HUES48 (cell line): Measurements from ENCODE around the gene GMNN.
"Not testable (repeated sequence)": the region's sequence is repeated elsewhere in the genome, so short reads cannot be mapped to it uniquely, and the experiment has no call there.

ENCODE experiments used
- H3K27ac ChIP-seq: one replicate; pipeline ENCODE4 v1.7.0; 2013; ENCODE audit warnings: low read depth, low read length, inconsistent platforms
- H3K27me3 ChIP-seq: 2 replicates; pipeline ENCODE4 v1.6.1; 2013; ENCODE audit warnings: mild to moderate bottlenecking, low read length; ENCODE audit not compliant: control insufficient read depth, insufficient read depth
- H3K36me3 ChIP-seq: 2 replicates; pipeline ENCODE4 v1.6.1; 2013; ENCODE audit warnings: low read length; ENCODE audit not compliant: control insufficient read depth, insufficient read depth
- H3K4me1 ChIP-seq: 2 replicates; pipeline ENCODE4 v1.6.1; 2013; ENCODE audit warnings: mild to moderate bottlenecking, low read length; ENCODE audit not compliant: control insufficient read depth, insufficient read depth
- H3K4me3 ChIP-seq: 2 replicates; pipeline ENCODE4 v1.5.1; 2013; ENCODE audit warnings: mild to moderate bottlenecking, low read depth, low read length
- H3K9ac ChIP-seq: 2 replicates; pipeline ENCODE4 v1.6.1; 2013; ENCODE audit warnings: mild to moderate bottlenecking, low read depth, low read length, moderate library complexity
- H3K9me3 ChIP-seq: 2 replicates; pipeline ENCODE4 v1.6.1; 2013; ENCODE audit warnings: low read length; ENCODE audit not compliant: control insufficient read depth, insufficient read depth

GMNN gene

DNA sequence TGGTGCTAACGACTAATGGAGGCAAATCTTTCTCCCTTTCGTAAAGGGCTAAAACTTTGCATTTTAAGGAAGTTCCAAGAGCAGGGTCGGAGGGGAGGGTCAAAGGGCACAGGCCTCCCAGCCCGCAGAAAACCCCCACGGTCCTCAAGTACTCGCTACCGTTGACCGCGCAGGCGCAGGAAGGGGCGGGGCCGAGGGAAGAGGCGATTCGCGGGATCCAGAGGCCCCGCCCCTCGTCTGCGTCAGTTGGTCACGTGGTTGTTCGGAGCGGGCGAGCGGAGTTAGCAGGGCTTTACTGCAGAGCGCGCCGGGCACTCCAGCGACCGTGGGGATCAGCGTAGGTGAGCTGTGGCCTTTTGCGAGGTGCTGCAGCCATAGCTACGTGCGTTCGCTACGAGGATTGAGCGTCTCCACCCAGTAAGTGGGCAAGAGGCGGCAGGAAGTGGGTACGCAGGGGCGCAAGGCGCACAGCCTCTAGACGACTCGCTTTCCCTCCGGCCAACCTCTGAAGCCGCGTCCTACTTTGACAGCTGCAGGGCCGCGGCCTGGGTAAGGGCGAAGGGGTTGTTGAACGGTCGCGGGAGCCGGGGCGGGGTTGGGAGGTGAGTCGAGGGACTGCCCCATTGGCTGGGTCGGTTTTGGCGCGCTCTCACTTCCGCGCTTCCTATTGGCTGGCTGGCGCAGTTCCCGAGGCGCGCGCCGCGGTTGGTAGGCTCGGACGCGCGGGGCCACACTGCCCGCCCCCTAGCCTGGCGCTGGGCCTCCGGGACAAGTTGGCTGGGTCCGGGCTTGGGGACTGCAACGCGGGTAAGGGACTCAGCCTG, at the start of gene GMNN:
Gene GMNN, plus strand, starts transcription at position 242 of the 824 bp plus-strand sequence. CDS start 2,310 bp downstream, outside the sequence.
- Histone ChIP-seq H3K9me3 (no peaks in the 10 kb centered on the region), H3K36me3 (peaks cover 36% of the 10 kb centered on the region), H3K4me1 (peaks cover 15% of the 10 kb centered on the region), H3K27ac (peak within 1 kb of the TSS; percentile 100), H3K9ac (peak within 1 kb of the TSS; percentile 97), H3K4me3 (peak within 1 kb of the TSS; percentile 93), H3K27me3 (no peaks in the 10 kb centered on the region)

DNA sequence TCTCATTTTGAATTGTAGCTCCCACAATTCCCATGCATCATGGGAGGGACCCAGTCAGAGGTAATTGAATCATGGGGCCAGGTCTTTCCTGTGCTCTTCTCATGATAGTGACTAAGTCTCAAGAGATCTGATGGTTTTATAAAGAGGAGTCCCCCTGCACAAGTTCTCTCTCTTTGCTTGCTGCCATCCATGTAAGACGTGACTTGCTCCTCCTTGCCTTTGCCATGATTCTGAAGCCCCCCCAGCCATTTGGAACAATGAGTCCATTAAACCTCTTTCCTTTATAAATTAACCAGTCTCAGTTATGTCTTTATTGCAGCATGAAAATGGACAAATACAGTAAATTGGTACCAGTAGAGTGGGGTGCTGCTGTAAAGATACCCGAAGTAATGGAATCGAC, 44.1 kb upstream of the GMNN start:
- not testable (repeated sequence) for H3K27me3 ChIP-seq, H3K27ac ChIP-seq, H3K36me3 ChIP-seq, H3K9ac ChIP-seq, H3K4me3 ChIP-seq
- H3K9me3 ChIP-seq: peaks cover 19% of the 10 kb centered on the region
- H3K4me1 ChIP-seq: peaks cover 11% of the 10 kb centered on the region

DNA sequence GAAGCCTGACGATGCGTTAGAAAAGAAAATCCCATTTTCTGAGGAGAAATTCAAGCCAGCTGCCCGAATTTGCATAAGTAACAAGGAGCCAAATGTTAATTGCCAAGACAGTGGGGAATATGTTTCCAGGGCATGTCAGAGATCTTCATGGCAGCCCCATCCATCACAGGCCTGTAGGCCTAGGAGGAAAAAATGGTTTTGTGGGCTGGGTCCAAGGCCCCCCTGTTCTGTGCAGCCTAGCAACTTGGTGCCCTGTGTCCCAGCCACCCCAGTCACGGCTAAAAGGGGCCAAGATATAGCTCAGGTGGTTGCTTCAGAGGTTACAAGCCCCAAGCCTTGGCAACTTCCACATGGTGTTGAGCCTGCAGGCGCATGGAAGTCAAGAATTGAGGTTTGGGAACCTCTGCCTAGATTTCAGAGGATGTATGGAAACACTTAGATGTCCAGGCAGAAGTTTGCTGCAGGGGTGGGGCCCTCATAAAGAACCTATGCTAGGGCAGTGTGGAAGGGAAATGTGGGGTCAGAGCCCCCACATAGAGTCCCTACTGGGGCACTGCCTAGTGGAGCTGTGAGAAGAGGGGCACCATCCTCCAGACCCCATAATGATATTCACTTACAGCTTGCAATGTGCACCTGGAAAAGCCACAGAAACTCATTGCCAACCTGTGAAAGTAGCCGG, 43.1 kb upstream of the GMNN start:
- not testable (repeated sequence) for H3K9ac ChIP-seq, H3K36me3 ChIP-seq, H3K4me3 ChIP-seq, H3K27me3 ChIP-seq, H3K27ac ChIP-seq, H3K4me1 ChIP-seq
- peaks cover 19% of the 10 kb centered on the region for H3K9me3 ChIP-seq

DNA sequence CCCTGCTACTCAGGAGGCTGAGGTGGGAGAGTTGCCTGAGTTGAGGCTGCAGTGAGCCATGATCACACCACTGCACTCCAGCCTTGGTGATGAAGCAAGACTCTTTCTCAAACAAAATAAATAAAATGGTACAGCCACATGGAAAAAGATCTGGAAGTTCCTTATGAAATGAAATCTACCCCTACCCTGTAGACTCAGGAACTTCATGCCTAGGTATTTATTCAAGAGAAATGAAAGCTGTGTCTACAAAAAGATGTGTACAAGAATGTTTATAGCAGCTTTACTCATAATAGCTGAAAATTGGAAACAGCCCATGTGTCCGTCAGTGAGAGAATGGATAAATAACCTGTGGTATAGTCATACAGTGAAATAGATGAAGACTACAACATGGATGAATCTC, 40.6 kb upstream of the GMNN start:
- H3K4me3 ChIP-seq: no peak overlapping the region
- H3K36me3 ChIP-seq: no peaks in the 10 kb centered on the region
- H3K9ac ChIP-seq: no peak overlapping the region
- H3K27me3 ChIP-seq: no peaks in the 10 kb centered on the region
- no peak overlapping the region for H3K27ac ChIP-seq
- no peaks in the 10 kb centered on the region for H3K4me1 ChIP-seq
- H3K9me3 ChIP-seq: peaks cover 19% of the 10 kb centered on the region

DNA sequence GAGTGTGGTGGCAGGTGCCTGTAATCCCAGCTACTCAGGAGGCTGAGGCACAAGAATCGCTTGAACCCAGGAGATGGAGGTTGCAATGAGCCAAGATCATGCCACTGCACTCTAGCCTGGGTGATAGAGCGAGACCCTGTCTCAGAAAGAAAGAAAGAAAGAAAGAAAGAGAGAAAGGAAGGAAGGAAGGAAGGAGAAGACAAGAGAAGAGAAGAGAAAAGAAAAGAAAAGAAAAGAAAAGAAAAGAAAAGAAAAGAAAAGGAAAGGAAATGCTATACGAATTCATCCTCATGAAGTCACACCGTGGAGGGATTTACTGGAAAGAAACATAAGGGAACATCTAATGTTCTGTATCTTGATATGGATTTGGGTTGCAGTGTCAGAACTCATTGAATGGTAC, 40.0 kb upstream of the GMNN start:
- H3K27me3 ChIP-seq: not testable (repeated sequence)

DNA sequence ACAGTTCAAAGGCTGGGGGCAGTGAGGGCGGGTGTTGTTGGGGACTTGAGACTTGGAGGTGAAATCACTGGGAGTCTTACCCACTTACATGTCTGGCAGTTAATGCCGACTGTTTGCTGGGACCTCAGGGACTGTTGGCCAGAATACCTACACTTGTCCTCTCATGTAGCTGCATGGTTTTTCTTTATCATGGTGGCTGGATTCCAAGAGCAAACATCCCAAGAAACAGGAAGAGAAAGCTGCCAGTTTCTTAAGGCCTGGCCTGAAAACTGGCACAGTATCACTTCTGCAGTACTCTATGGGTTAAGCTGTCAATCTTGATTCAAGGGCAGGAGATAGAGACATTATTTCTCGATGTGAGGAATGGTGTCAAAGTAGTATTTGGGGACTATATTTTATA, 36.0 kb upstream of the GMNN start:
- H3K27me3 ChIP-seq: no peaks in the 10 kb centered on the region
- H3K27ac ChIP-seq: no peak overlapping the region
- no peak overlapping the region for H3K9ac ChIP-seq
- no peaks in the 10 kb centered on the region for H3K9me3 ChIP-seq
- no peaks in the 10 kb centered on the region for H3K4me1 ChIP-seq
- H3K36me3 ChIP-seq: no peaks in the 10 kb centered on the region
- no peak overlapping the region for H3K4me3 ChIP-seq

More for the DNA sequence above, 40.0 kb upstream of the GMNN start:
- peaks cover 19% of the 10 kb centered on the region for H3K9me3 ChIP-seq
- not testable (repeated sequence) for H3K9ac ChIP-seq, H3K36me3 ChIP-seq, H3K27ac ChIP-seq, H3K4me3 ChIP-seq, H3K4me1 ChIP-seq

DNA sequence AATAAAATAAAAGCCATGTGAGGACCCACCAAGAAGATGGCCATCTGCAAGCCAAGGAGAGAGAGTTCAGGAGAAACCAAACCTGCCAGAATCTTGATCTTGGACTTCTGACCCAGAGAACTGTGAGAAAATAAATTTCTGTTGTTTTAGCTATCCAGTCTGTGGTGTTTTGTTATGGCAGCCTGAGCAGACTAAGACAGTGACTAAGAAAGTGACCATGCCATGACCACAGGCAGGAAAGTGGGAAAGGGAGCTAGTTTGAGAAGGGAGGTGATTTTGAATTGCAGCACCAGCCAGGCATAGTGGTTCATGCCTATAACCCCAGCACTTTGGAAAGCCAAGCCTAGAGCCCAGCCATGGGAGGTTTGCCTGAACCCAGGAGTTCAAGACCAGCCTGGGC, 33.9 kb upstream of the GMNN start:
- Histone ChIP-seq H3K27me3 (no peaks in the 10 kb centered on the region), H3K36me3 (no peaks in the 10 kb centered on the region), H3K4me1 (no peaks in the 10 kb centered on the region), H3K9me3 (no peaks in the 10 kb centered on the region), H3K9ac (no peak overlapping the region), H3K27ac (no peak overlapping the region), H3K4me3 (no peak overlapping the region)

DNA sequence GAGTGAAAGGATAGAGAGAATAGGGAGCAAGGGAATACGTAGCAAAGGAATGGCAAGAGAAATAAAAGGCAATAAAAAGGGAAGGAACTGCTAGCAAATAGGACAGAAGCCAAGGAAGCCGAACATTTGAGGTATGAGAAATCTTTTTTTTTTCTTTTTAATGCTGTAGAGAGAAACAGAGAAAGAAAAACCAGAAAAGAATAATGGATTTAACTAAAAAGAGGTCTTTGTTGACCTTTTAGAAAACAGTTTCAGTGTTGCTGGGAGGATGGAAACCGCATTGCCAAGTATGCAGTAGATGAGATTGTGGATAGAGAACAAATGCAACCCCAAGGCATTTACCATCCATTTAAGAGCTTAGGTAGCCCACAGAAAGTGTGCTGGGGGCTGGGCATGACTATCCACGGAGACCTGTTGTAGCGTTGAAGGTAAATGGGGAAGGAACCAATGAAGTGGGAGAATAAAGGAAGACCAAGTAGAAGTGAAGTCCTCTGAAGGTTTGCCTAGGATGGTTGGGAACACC, 32.5 kb upstream of the GMNN start:
- Histone ChIP-seq H3K27me3 (no peaks in the 10 kb centered on the region), H3K27ac (no peak overlapping the region), H3K4me1 (no peaks in the 10 kb centered on the region), H3K4me3 (no peak overlapping the region), H3K36me3 (no peaks in the 10 kb centered on the region), H3K9me3 (no peaks in the 10 kb centered on the region), H3K9ac (no peak overlapping the region)

DNA sequence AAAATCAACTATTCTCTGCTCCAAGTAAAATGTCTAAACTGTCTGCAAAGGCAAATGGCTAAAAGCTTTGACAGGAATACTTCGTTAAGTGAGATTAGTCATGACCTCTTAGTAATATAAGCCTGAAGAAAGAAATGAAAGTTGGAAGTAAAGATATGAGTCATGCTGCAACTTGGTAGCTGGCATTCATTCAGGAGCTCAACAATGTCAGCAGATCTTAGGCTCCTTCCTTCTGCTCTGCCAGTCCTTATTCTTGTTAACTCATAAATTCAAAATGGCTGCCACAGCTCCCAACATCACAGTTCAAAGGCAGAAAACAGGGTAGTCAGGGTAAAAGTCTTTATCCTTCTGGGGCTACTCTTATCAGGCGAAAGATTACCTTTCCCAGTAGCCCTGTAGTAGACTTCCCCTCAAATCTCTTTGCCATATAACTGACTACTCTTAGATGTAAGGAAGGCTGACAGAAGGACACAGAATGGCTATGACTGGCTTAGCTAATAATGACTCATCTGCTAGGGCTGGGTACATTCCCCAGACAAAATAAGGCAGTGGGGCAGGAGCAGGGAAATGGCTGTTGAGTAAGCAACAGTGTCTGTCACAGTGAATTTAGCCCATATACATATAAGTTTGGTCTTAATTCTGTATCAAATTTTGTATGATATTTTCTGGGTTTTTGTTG, 31.3 kb upstream of the GMNN start:
- H3K27me3 ChIP-seq: no peaks in the 10 kb centered on the region
- H3K36me3 ChIP-seq: no peaks in the 10 kb centered on the region
- no peaks in the 10 kb centered on the region for H3K4me1 ChIP-seq
- no peak overlapping the region for H3K9ac ChIP-seq
- H3K27ac ChIP-seq: peak overlapping the region; percentile 50
- H3K9me3 ChIP-seq: no peaks in the 10 kb centered on the region
- no peak overlapping the region for H3K4me3 ChIP-seq

DNA sequence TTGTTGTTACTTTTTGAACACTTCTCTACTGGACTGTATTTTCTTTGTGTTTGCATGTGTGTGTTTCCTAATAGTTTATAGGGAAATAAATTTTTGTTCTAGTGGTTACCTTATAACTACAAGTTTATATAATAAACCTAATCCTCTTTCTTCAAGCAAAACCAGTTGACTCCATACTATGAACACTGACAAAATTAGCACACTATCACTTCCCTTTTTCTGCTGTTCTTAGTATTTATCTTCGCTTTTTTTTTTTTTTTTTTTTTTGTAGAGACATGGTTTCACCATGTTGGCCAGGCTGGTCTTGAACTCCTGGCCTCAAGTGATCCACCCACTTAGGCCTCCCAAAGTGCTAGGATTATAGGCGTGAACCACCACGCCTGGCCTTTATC, 30.8 kb upstream of the GMNN start:
- Histone ChIP-seq H3K9ac (no peak overlapping the region), H3K4me3 (no peak overlapping the region), H3K4me1 (no peaks in the 10 kb centered on the region)

DNA sequence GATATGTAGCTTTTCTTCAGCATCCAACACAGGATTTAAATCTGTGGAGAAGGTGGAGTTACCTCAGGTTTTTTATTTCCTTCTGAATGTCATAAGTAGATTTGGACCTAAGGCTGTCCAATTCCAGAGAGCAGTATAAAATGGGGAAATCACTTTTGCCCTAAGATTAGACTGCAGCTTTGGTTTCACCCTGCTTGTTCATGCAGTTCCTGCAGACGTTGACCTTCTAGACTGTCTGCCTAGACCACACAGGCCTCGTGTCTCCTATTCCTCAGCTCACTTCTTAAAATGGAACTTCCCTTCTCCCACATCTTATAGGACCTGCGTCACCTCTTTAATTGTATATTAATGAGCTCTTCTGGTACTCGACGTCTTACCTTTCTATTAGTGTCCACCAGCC, 29.8 kb upstream of the GMNN start:
- Histone ChIP-seq H3K27me3 (no peaks in the 10 kb centered on the region), H3K4me3 (no peak overlapping the region), H3K9me3 (no peaks in the 10 kb centered on the region), H3K9ac (no peak overlapping the region), H3K27ac (no peak overlapping the region), H3K36me3 (no peaks in the 10 kb centered on the region), H3K4me1 (no peaks in the 10 kb centered on the region)

More for the DNA sequence above, 30.8 kb upstream of the GMNN start:
- H3K9me3 ChIP-seq: no peaks in the 10 kb centered on the region
- H3K36me3 ChIP-seq: no peaks in the 10 kb centered on the region
- H3K27ac ChIP-seq: no peak overlapping the region
- H3K27me3 ChIP-seq: no peaks in the 10 kb centered on the region
